Activated CD4-positive, alpha-beta T cell treated with anti-CD3 and anti-CD28 coated beads, Interleukin-2, amount 50 U/mL, for 16 hours (primary cell): ENCODE measurements around the gene FPR3.

ENCODE experiments used
- DNase-seq: peaks from one replicate; pipeline ENCODE4 v3.0.0-alpha.2; 2020

Gene FPR3

DNA sequence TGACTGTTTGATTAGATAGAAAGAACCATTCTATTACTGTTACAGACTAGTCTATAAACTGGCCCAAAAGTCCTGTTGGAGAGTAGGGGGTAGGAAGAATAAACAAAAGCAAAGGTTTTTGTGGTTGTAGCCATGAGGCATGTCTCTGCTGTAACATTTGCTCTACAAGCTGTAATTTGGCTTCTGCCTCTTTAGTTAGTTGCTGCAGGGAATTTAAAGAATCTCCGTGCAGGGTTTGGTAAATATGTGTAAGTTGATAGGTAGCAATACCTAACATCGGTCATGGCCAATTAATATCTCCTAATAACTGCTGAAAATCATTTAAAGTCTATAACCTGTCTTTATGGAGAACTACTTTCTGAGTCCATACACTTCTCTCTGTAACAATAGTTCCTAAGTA, 13.0 kb downstream of the FPR3 start:
- no peak for DNase-seq

DNA sequence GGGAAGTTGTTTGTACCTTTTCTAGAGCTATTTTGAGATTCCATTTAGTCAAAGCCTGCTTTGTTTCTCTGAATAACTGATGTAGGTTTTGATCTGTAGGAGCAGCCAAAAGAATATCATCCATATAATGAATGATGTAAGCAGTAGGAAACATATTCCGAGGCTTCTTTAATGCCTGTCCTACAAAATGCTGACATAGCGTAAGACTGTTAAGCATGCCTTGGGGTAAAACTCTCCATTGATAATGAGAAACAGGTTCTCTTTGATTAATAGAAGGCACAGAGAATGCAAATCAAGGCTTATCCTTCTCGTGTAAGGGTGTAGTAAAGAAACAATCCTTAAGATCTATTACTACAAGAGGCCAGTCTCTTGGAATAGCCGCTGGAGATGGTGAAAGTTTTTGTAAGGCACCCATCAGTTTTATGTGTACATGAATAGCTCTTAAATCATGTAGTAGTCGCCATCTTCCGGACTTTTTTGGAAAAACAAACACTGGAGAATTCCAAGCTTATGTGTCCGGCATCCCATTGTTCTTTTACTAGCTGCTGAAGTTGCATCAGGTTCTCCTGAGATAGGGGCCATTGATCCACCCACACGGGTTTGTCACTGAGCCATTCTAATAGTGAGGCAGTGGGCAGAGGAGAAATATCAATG, 13.5 kb downstream of the FPR3 start:
- DNase-seq: no peak

DNA sequence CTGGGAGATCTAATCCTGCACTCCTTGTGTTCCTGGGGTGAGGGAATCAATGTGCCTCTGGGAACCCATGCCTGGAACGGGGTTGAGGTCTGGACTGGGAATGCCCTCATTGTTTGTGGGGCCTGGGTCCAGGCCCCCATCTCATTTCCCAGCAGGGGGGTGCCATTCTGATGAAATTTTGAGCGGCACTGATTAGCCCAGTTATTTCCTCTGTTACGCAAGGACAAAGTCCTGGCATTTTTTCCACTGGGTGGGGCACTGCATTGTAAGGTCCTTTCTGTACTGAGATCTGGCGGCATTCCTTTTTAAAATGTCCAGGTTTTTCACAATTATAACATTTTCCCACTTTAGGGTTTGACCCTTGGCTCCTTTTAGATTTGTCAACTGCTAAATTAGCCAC, 14.8 kb downstream of the FPR3 start:
- DNase-seq: no peak

DNA sequence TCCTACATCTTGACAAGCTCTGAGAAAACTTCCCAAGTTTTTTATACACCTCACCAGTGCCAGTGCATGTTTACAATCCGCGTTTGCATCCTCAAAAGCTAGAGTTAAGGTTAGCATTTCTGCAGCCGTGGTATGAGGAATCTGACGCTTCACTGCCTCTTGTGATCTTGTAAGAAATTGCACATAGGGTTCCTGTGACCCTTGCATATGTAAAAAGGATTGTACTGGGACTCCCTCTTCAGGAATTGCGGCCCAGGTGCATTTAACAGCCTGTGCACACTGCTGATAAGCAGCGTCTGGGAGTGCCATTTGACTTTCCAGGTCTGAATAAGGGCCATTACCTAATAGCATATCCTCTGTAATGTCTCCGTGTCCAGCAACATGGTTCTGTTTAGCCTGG, 15.3 kb downstream of the FPR3 start:
- no peak for DNase-seq

DNA sequence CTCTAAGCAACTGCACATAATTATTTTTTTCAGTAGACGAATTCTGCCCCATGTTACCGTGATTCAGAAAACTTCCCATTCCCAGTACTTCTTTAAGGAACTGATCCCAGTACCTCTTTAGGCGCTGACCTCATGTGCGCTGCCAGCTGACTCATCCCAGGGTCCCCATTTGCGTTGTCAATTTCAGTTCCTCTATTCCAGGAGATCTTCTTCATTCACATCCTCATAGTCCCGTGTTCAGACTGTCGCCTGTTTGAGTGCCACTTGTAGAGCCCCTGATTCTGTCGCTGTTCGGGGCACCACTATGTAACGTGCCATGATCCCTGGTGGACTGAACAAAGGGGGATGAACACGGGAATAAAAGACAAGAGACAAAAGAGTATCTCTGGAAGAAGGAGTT, 16.4 kb downstream of the FPR3 start:
- DNase-seq: no peak

DNA sequence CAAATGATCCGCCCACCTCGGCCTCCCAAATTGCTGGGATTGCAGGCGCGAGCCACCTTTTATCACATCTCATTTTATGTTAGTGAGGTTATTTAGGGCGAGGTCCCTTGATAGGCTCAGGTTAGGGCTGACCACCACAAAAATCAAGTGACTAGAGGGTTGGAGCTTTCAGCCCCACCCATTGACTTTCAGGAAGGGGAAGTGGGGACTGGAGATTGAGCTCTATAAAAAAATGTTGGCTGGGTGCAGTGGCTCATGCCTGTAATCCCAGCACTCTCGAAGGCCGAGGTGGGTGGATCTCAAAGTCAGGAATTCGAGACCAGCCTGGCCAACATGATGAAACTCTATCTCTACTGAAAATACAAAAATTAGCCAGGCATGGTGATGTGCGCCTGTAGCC, 20.1 kb downstream of the FPR3 start:
- no peak for DNase-seq

DNA sequence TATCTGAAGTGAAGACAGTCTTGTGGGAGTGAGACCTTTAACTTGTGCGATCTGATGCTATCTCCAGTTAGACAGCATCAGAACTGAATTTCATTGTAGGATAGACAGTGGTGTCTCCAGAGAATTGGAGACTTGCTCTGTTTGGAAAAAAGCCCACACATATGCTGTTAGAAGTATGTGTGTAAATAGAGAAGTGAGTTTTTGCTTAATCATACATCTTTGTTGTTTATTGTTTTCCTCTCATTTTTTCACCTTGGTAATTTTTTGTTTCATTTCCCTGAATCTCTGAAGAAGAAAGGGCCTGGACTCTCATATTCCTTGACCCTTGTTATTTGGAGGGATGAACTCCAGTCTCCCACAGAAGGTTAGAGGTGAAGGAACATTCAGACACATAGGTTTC, 21.8 kb downstream of the FPR3 start:
- no peak for DNase-seq

DNA sequence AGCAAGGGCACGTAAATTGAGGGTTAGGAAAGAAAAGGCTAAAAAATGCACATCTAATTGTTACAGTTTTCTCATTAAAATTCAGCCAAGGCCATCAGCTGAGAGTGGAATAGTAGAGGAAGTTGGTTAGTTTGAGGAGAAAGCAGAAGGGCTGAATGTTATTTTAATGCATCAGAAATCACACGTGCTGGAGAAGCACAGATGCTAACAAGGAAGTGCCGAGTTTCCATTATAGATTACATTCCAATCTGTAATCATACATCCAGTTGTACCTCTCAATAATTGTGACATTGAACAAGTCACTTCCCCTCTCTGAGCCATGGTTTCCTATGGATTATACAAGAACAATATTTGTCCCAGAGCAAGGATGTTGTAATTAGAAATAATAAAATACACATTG, 25.1 kb downstream of the FPR3 start:
- DNase-seq: no peak

DNA sequence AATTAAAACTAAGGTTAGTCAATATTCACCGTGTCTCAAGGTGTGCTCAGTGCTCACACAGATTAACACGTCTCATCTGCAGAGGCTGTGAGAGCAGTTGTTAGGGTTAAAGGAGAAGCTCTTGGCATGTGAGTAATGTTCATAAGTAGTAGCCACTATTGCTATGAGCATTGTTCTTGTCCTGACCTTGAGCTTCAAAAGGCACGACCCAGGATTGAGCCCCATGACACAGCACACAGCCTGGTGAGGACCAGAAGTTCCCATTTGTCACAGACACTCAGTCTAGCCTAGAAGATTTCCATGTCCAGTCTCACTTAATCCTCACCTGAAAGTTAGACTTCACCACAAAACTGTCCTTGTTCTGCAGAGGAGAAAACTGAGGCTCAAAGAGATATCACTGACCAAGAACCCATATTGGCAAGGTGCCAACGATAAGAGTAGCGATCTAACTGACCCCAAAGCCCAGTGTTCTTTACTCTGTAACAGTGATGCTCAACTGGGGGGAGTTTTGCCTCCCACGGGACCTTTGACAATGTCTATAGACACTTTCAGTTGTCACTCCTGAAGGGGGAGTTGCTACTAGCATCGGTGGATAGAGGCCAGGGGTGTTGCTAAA, 26.0 kb downstream of the FPR3 start:
- no peak for DNase-seq

DNA sequence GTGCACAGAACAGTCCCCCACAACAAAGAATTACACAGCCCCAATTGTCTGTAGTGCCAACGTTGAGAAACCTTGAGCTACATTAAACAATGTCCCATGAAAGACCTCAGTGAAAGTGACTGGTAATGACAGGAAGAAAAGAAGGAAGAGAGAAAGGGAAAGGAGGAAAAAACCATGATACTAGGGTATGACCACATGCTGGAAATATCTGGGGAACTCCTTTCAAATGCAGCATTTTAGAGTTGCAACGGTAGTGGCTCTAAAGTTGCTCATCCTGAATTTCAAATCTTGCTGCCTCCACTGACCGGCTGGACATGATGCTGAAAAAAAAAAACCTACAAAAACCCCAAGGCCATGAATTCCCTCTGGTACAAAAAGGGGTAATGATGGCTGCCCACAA, 26.5 kb downstream of the FPR3 start:
- no peak for DNase-seq

DNA sequence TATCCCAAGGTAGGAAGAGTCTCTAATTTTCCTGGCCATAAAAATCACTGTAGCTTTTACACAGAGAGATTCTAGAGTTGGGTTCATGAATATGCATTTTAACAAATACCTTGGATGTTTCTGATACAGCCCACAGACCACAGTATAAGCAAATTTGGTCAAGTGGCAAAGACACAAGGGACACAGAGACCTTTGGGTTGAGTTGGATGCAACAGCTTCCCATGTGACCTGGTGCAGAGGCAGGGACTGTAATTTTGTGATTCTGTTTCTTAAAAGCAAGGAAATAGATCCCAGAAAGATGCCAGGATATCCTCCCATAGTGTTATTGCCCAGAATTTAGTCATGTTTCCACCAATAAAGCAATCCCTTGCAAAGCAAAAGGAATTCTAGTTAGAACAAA, 27.0 kb downstream of the FPR3 start:
- DNase-seq: no peak

DNA sequence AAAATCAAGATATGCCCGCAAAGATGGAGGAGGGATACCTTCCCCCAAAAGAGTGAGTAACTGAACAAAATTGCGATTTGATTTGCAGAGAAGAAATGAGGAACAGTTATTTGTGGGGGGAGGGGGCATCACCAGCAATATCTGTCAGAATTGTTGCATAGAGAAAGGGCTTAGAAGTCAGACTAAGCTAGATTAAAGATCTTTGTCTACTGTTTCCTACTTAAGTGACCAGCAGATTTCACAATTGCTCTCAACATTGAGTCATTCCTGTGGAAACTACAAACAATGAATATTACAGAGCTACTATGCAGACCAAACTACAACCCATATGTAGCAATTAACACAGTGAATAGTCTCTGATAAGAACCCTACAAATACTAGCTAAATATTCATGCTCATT, 27.4 kb downstream of the FPR3 start:
- no peak for DNase-seq

DNA sequence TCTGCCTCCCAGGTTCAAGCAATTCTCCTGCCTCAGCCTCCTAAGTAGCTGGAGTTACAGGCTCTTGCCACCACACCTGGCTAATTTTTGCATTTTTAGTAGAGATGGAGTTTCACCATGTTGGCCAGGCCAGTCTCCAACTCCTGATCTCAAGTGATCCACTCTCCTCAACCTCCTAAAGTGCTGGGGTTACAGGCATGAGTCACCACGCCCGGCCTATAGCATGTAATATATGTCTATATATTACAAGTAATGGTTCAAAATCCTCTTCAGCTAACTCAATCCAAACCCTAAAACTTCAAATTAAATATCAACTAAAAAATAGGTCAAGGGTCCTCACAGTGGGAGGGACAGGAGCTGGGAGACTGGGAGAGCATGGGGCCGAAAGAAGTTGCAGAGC, 28.0 kb downstream of the FPR3 start:
- no peak for DNase-seq

DNA sequence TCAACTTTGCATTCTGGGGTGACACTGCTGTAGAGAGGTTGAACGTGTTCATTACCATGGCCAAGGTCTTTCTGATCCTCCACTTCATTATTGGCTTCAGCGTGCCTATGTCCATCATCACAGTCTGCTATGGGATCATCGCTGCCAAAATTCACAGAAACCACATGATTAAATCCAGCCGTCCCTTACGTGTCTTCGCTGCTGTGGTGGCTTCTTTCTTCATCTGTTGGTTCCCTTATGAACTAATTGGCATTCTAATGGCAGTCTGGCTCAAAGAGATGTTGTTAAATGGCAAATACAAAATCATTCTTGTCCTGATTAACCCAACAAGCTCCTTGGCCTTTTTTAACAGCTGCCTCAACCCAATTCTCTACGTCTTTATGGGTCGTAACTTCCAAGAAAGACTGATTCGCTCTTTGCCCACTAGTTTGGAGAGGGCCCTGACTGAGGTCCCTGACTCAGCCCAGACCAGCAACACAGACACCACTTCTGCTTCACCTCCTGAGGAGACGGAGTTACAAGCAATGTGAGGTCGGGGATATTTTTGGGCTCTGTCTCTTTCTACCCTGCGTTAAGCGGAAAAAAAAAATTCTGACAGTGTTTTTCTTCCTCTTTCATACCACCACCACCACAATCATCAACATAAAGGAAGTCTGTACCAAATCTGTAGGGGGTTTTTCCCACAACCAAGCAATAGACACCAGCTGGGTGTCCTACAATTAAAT, 29.5 kb downstream of the FPR3 start:
- DNase-seq: no peak

DNA sequence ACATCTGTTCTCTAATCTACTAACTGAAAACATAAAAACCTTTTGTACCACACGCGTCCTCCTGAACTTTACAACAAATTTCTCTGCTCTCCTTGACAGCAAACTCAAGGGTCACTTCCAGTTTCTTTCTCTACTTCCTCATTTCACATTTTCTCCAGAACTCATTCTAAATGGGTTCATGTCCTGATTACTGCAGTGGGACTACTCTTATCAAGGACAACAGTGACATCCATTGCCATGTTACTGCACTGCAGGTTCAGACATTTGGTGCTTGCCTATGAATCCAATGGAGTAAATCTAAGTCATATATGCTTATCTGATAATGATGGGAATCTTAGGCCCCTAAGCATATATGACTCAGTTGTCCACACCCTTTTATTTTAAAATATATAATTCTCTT, 35.3 kb downstream of the FPR3 start:
- DNase-seq: no peak

DNA sequence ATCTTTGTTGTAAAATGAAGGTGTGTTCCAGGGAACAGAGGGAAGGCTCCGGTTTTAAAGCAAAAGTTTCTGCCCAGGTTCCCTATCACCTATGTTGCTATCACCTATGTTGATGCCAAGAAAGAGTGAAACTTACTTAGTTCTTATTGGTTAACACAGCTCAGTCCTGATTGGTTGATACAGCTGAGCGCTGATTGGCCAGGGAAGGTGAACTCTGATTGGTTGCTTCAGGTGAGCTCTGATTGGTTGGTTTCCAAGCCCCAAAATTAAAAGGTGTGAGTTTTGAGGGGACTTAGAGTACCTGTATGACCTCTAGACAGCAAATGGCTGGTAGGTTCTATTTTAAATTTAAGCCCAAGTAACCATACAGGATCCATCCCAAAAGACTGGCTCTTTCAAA, 42.2 kb downstream of the FPR3 start:
- DNase-seq: no peak

DNA sequence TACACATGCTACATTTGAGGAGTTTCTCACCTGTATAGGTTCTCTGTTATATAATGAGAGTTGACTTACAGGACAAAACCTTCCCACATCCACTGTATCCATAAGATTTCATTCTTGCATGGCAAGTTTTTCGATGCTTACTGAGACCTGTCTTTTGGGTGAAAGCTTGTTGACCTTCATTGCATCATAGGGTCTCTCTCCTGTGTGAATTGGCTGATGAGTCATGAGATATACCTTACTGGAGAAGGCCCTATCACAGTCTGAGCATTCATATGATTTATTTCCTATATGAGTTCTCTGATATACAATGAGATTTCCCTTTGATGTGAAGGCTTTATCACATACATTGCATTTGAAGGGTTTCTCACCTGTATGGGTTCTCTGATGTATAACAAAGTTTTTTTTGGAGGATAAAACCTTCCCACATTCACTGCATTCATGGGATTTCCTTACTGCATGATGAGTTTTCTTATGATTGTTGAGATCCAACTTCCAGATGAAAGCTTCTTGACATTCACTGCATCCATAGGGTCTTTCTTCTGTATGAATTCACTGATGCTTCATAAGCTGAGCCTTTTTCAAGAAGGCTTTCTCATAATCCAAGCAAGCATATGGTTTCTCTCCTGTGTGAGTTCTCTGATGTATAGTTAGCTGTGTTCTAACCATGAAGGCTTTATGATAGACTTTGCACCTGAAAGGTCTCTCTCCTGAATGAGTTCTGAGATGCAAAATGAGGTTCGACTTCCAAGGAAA, 67.1 kb downstream of the FPR3 start:
- DNase-seq: no peak

DNA sequence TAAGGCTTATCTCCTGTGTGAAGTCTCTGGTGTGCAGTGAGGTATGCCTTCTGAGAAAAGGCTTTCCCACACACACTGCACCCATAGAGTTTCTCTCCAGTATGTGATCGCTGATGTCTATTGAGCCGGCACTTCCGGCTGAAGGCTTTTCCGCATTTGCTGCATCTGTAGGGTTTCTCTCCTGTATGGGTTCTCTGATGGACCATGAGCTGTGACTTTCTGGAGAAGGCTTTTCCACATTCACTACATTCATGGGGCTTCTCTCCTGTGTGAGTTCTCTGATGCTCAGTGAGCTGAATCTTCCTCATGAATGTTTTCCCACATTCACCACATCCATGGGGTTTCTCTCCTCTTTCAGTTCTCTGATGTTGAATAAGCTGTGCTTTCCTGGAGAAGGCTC, 78.1 kb downstream of the FPR3 start:
- DNase-seq: no peak
